GM13977 (cell line): Measurements from ENCODE around the gene RNASEH2B.

Source experiments
- DNase-seq: peaks from one replicate; pipeline ENCODE4 v3.0.0; 2012; ENCODE audit warnings: low spot score
- CTCF ChIP-seq: IDR thresholded peaks from 2 replicates; pipeline ENCODE4 v1.5.1; 2012; ENCODE audit warnings: mild to moderate bottlenecking, control low read depth; ENCODE audit not compliant: insufficient read depth; ENCODE audit errors: extremely low read depth, missing control alignments
- in situ Hi-C: fragments of 300-500 bp; cut with MboI; formaldehyde crosslinking; loops from one replicate; pipeline ENCODE4 v1.12.0; 2022; ENCODE audit warnings: low sequenced_read_pairs, low pct_unique_long_range_greater_than_20kb, mixed read lengths, inconsistent platforms; ENCODE audit not compliant: unreplicated experiment

Gene RNASEH2B

DNA sequence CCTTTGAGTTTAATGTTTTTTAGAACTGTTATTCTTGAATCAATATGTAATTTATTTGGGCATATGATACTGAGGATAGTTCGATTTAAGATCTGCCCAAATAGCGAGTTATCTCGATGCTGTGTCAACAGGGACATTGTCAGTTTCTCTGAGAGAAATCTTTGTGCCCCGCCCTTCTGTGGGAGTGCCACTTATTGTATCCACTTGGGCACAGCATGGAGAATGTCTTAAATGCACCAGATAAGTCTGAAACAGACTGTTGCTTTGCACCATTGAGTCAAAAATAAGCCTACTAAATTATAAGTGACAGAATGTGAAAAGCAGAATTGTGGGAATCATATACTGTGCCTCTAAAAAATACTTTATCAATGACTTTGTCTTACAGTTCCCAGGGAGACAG, 45.6 kb downstream of the RNASEH2B start:
- no peak for TF ChIP-seq CTCF
- DNase-seq, result no peak
- in situ Hi-C loops, result no loop called here

- in situ Hi-C loops, result no loop called here
- DNase-seq, result no peak
- no peak for TF ChIP-seq CTCF
Measured at GRCh38 chr13:50955798-50956197, 46.2 kb downstream of the RNASEH2B start.

DNA sequence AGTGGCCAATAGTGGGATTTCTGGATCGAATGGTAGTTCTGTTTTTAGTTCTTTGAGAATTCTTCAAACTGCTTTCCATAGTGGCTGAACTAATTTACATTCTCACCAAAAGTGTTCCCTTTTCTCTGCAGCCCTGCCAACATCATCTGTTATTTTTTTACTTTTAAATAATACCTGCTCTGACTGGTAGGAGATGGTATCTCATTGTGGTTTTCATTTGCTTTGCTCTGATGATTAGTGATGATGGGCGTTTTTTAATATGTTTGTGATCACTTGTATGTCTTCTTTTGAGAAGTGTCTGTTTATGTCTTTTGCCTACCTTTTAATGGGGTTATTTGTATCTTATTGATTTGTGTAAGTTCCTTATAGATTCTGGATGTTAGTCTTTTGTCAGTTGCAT, 48.0 kb downstream of the RNASEH2B start:
- TF ChIP-seq CTCF, result no peak
- in situ Hi-C loops, result no loop called here

DNA sequence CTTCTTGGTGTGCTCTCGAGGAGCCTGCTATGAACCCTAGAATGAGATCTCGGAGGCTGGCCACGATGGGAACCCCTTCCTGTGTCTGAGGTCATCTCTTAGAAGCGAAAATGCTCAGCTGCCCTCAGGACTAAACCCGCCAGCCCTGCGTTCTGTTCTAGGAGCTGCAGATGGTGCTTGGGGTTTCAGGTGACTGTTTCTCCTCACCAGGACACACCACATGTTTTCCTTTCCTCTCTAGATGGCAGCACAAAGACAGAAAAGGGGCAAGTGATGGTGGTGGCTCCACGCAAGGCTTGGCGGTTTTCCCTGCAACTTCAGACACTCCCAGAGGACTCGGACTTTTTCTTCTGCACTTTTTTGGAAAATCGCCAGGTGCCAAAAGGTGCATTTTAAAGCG, 60.1 kb downstream of the RNASEH2B start:
- in situ Hi-C loops, result no loop called here
- no peak for TF ChIP-seq CTCF
- DNase-seq, result no peak

More for the DNA sequence above, 48.0 kb downstream of the RNASEH2B start:
- DNase-seq, result no peak

- no peak for TF ChIP-seq CTCF
- in situ Hi-C loops, result no loop called here
- DNase-seq, result no peak
Measured at GRCh38 chr13:50970956-50971355, 61.4 kb downstream of the RNASEH2B start.

DNA sequence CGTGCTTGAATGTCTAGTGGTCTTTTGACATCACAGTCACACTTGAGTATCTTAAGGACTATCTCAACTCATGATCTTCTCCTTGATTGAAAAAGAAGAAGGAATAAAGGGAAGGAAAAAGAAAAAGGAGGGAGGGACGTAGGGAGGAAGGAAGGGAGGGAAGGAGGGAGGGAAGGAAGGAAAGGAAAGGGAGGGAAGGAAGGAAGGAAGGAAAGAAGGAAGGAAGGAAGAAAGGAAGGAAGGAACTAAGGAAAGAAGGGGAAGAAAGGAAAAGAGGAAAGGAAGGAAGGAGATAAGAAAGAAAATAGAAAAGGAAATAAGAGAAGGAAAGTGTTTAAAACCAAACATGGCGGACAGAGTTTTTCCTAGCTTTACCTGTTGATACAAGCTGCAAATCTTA, 64.7 kb downstream of the RNASEH2B start:
- TF ChIP-seq CTCF, result no peak
- no peak for DNase-seq
- in situ Hi-C loops, result no loop called here

DNA sequence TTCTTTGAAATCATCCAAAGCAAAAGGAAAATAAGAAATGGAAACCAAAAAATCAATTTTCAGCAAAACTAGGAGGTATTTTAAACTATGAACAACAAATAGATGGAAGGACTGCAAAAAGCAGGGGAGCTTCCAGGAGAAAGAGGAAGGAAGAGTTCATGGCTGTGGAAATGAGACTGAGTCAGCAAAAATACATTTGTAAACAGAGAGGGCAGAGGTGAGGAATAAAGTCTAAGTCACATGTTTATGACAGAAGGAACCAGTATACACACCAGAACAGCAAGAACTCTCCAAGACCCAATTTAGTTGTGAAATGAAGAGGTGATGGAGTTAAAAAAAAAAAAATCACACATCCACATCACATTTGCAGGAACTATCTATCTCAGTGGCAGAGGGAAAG, 69.6 kb downstream of the RNASEH2B start:
- in situ Hi-C loops, result no loop called here
- TF ChIP-seq CTCF, result no peak
- DNase-seq, result no peak
